COLO668 (cell line): ENCODE measurements around the gene POU4F2.
"Not testable (repeated sequence)": the region's sequence is repeated elsewhere in the genome, so short reads cannot be mapped to it uniquely, and the experiment has no call there.

Experiments
- DNase-seq: peaks from one replicate; lab custom pipeline; 2025; ENCODE audit not compliant: unreplicated experiment; lab: John Stamatoyannopoulos, UW

Gene POU4F2

DNA sequence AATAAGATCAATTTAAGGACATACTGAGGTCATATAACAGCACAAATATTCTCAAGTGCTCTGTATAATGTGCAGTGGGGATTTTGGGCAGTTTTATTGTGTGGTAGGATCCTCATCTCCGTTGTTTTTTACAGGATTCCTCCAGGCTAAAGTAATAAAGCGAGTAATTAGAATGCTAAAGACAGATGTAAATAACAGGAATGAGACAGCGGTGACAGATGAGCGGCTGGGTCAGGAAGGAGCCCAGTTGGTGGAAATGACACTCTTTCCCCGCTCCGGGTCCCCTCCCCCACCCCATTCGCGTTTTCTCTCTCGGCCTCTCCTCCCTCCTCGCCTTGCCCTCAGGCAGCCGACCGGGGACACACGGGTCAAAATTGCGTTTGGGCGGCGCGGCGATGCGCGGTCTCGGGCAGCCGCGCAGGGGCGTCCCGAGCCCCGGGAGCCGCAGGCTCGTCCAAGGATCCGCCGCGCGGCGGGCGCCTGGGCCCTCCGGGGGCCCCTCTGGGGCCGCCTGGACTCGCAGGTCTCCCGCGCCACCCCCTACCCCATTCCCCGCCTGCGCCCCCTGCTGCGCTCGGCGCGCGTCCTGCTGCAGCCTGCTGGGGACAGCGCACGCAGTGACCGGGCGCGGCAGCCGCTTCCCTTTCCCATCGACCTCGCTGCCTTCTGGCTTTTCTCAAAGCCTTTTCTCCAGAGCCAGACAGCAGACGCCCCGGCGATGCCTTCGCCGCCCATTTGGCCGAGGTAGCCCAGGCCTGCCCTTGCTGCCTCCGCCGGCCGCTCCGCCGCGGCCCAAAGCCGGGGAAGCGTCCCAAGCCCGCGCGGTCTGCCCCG lies 16.2 kb downstream of the POU4F2 start:
- DNase-seq: peak; percentile 77

DNA sequence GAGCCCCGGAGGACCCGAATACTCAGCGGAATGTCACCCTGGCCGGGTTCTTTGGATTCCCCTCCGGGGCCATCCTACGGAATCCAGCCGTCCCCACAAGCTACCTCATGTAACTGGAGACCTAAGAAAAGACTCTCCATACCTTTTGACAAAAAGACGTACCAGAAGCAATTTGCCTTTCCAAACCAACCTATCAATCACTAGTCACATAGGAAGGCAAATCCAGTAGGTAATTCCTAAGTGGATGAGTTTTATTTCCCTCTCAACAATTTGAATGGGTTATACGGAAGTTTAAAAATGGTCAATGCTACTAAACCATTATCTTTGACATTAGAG lies 16.8 kb downstream of the POU4F2 start:
- DNase-seq: no peak

DNA sequence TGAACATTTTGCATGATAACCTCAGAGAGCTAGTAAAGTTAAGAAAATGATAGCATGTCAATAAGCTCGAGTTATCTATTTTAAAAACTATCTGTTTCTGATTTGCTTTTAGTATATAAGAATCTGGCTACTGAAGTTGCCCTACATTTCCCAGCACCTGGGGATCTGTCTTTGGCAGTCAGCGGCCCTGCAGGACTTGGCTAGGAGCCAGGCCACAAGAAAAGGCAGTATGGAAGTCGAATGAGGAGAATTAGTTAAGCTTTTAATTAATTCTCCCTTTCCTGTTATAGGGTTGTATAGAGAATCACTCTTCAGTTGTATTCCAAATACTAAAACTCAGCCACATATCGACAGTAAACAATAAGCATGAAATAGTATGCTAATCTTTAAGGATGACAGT lies 22.7 kb downstream of the POU4F2 start:
- peak; percentile 29 for DNase-seq

DNA sequence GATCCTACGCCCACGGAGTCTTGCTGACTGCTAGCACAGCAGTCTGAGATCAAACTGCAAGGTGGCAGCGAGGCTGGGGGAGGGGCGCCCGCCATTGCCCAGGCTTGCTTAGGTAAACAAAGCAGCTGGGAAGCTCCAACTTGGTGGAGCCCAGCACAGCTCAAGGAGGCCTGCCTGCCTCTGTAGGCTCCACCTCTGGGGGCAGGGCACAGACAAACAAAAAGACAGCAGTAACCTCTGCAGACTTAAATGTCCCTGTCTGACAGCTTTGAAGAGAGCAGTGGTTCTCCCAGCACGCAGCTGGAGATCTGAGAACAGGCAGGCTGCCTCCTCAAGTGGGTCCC lies 25.2 kb downstream of the POU4F2 start:
- DNase-seq: not testable (repeated sequence)

DNA sequence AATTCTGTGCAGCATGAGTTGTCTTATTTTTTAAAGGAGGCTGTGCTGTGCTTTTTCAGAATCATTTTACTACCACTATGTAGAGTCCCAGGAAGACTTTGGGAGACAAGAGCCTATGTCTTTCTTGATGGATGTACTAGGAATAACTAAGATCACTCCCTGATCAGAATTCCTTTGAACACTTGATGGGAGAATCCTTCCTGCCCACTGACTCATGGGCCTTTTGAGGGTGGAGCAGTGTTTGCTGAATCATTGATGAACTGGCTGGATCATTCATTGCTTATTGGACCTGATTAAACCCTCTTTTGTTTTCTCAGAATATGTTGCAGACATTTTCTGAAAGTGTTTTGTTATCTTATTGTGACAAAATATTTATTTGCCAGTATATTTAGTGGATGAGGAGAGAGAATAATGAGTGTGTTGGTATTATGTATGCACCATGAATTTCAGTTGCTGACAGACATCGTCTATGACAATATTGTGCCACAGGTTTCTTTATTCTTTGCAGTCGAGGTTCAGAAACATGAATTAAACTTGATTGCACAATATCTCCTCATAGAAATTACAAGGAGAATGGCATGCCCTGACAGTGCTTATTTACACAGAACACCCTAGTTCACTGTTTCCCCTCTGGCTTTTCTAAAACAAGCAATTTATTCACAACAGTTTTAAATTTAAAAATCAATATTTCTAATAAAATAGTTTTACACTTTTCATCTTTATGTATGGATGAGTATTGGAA lies 36.3 kb downstream of the POU4F2 start:
- DNase-seq: no peak
